Activated CD8-positive, alpha-beta memory T cell treated with anti-CD3 and anti-CD28 coated beads for 36 hours (primary cell): ENCODE data around the gene EPM2A. TPM values are rescaled to one million over a fixed set of nuclear protein-coding genes. Genes with fewer than 3 reads are reported as not detected.

Experiments used
- CTCF ChIA-PET: fragments of 350-600 bp; sonication (Branson Sonifier 250); formaldehyde crosslinking; loops from one replicate; lab custom pipeline; 2021; ENCODE audit warnings: antibody characterized with exemption; lab: Charles Lee
- POLR2A ChIA-PET: fragments of 350-600 bp; sonication (Branson Sonifier 250); formaldehyde crosslinking; loops from one replicate; lab custom pipeline; 2021; ENCODE audit warnings: antibody characterized with exemption; lab: Charles Lee
- total RNA-seq, 2 experiments: library from RNA; stranded (reverse); gene quantifications; one replicate each; pipeline ENCODE4 v1.2.3, GENCODE V29; 2021

EPM2A gene
- total RNA-seq, 2 experiments from 2014 or later: 7.9 to 8.6 TPM

- CTCF ChIA-PET: no interaction called here
- POLR2A ChIA-PET: no interaction called here
Measured at GRCh38 chr6:145690969-145691368, 44.4 kb downstream of the EPM2A start.

- POLR2A ChIA-PET: no interaction called here
Measured at GRCh38 chr6:145689529-145689928, 45.8 kb downstream of the EPM2A start.

GRCh38 chr6:145688493-145688905 is 46.8 kb downstream of the EPM2A start:
- POLR2A ChIA-PET: no interaction called here
- CTCF ChIA-PET: no interaction called here

More at GRCh38 chr6:145689529-145689928, 45.8 kb downstream of the EPM2A start:
- CTCF ChIA-PET: no interaction called here

GRCh38 chr6:145685932-145686331 is 49.4 kb downstream of the EPM2A start:
- POLR2A ChIA-PET: no interaction called here
- CTCF ChIA-PET: no interaction called here

GRCh38 chr6:145681965-145682364 is 53.4 kb downstream of the EPM2A start:
- POLR2A ChIA-PET: no interaction called here
- CTCF ChIA-PET: no interaction called here

- CTCF ChIA-PET: no interaction called here
- POLR2A ChIA-PET: no interaction called here
Measured at GRCh38 chr6:145673504-145673903, 61.8 kb downstream of the EPM2A start.

GRCh38 chr6:145670311-145670710 is 65.0 kb downstream of the EPM2A start:
- ChIA-PET POLR2A (no interaction called here), CTCF (no interaction called here)

GRCh38 chr6:145669627-145670034 is 65.7 kb downstream of the EPM2A start:
- ChIA-PET POLR2A (no interaction called here), CTCF (no interaction called here)

- CTCF ChIA-PET: interaction anchor here (0.7 kb wide), 1 partner anchor 302 kb away, joined by 3 read pairs; no protein-coding TSS in a partner anchor
- POLR2A ChIA-PET: no interaction called here
Measured at GRCh38 chr6:145668844-145669243, 66.5 kb downstream of the EPM2A start.

GRCh38 chr6:145660676-145661075 is 74.6 kb downstream of the EPM2A start:
- ChIA-PET CTCF (no interaction called here), POLR2A (no interaction called here)

- POLR2A ChIA-PET: no interaction called here
- CTCF ChIA-PET: interaction anchor here (0.7 kb wide), 1 partner anchor 645 kb away, joined by 3 read pairs; no protein-coding TSS in a partner anchor
Measured at GRCh38 chr6:145656128-145656527, 79.2 kb downstream of the EPM2A start.

GRCh38 chr6:145652572-145652971 is 82.7 kb downstream of the EPM2A start:
- POLR2A ChIA-PET: no interaction called here
- CTCF ChIA-PET: no interaction called here

GRCh38 chr6:145651988-145652387 is 83.3 kb downstream of the EPM2A start:
- CTCF ChIA-PET: no interaction called here
- POLR2A ChIA-PET: no interaction called here

GRCh38 chr6:145648149-145648548 is 87.2 kb downstream of the EPM2A start:
- ChIA-PET POLR2A (no interaction called here), CTCF (no interaction called here)

GRCh38 chr6:145647602-145648001 is 87.7 kb downstream of the EPM2A start:
- ChIA-PET POLR2A (no interaction called here), CTCF (no interaction called here)

GRCh38 chr6:145643760-145644159 is 91.6 kb downstream of the EPM2A start:
- CTCF ChIA-PET: no interaction called here

GRCh38 chr6:145633981-145634627 is 101.2 kb downstream of the EPM2A start:
- POLR2A ChIA-PET: no interaction called here
- CTCF ChIA-PET: interaction anchor here (1.1 to 1.3 kb wide), 3 partner anchors 9 to 20 kb away, joined by 3 to 5 read pairs (median 5); no protein-coding TSS in a partner anchor

More at GRCh38 chr6:145643760-145644159, 91.6 kb downstream of the EPM2A start:
- POLR2A ChIA-PET: no interaction called here

GRCh38 chr6:145632971-145633370 is 102.3 kb downstream of the EPM2A start:
- CTCF ChIA-PET: no interaction called here

GRCh38 chr6:145631374-145631773 is 103.9 kb downstream of the EPM2A start:
- CTCF ChIA-PET: interaction anchor here (1.1 kb wide), 1 partner anchor 17 kb away, joined by 3 read pairs; no protein-coding TSS in a partner anchor

More at GRCh38 chr6:145632971-145633370, 102.3 kb downstream of the EPM2A start:
- POLR2A ChIA-PET: no interaction called here

GRCh38 chr6:145630598-145630997 is 104.7 kb downstream of the EPM2A start:
- ChIA-PET CTCF (interaction anchor here (1.1 kb wide), 1 partner anchor 16 kb away, joined by 3 read pairs; no protein-coding TSS in a partner anchor), POLR2A (no interaction called here)

More at GRCh38 chr6:145631374-145631773, 103.9 kb downstream of the EPM2A start:
- POLR2A ChIA-PET: no interaction called here

- ChIA-PET POLR2A (no interaction called here), CTCF (no interaction called here)
Measured at GRCh38 chr6:145629478-145629877, 105.8 kb downstream of the EPM2A start.
